PC-3 (cell line): ENCODE measurements around the gene EPHB2.

Source experiments
- EZH2 ChIP-seq: fragments of 300-600 bp; sonication (generic); IDR thresholded peaks from one replicate; pipeline ENCODE4 v1.6.1; 2017; ENCODE audit warnings: antibody characterized with exemption, mild to moderate bottlenecking, low read length; ENCODE audit not compliant: unreplicated experiment
- TF ChIP-seq, protein P1 (sequence below): fragments of 300-600 bp; sonication (generic); conservative IDR thresholded peaks from 2 replicates; pipeline ENCODE4 v1.5.1; 2017; ENCODE audit warnings: antibody characterized with exemption, low read depth, mild to moderate bottlenecking, low read length

DNA sequence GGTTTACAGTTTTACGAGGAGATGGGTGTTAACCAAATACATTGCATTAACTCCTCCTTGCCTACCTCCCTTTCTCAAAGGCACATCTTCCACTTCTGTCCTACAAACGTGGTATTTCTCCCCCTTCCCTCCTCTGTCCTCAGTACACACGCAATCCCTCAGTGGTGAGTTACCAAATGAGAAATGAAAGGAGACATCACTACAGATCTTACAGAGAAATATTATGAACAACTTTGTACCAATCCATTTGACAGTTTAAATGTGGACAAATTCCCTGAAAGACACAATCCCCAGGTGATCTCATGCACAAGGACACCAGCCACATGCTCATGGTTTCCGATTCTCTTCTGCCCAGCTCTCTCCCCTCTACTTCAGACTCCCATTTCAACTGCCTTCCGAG, 255.7 kb downstream of the EPHB2 start:
- TF ChIP-seq, protein P1, sequence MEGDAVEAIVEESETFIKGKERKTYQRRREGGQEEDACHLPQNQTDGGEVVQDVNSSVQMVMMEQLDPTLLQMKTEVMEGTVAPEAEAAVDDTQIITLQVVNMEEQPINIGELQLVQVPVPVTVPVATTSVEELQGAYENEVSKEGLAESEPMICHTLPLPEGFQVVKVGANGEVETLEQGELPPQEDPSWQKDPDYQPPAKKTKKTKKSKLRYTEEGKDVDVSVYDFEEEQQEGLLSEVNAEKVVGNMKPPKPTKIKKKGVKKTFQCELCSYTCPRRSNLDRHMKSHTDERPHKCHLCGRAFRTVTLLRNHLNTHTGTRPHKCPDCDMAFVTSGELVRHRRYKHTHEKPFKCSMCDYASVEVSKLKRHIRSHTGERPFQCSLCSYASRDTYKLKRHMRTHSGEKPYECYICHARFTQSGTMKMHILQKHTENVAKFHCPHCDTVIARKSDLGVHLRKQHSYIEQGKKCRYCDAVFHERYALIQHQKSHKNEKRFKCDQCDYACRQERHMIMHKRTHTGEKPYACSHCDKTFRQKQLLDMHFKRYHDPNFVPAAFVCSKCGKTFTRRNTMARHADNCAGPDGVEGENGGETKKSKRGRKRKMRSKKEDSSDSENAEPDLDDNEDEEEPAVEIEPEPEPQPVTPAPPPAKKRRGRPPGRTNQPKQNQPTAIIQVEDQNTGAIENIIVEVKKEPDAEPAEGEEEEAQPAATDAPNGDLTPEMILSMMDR = no peak
- TF ChIP-seq EZH2 = no peak
